ENCODE measurements around the gene TSPEAR.

DNA sequence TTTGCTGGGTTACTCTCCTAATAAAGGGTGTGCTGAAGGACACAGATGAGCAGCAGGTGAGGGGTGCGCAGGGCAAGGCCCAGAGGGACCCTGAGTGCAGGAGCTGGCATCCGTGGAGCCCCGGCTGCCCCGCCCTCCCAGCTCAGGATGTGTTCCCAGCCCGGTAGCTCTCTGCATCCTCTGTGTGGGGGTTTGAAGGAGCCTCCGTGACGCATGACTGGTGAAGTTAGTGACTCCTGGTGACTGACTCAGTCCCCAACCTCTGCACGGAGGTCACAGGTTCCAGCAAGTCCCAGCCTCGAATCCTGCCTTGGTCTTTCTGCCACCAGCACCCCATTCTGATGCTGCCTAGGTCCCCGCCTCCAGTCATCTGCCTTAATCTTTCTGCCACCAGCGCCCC is 21.6 kb upstream of the TSPEAR start:
- TF ChIP-seq, protein P1, sequence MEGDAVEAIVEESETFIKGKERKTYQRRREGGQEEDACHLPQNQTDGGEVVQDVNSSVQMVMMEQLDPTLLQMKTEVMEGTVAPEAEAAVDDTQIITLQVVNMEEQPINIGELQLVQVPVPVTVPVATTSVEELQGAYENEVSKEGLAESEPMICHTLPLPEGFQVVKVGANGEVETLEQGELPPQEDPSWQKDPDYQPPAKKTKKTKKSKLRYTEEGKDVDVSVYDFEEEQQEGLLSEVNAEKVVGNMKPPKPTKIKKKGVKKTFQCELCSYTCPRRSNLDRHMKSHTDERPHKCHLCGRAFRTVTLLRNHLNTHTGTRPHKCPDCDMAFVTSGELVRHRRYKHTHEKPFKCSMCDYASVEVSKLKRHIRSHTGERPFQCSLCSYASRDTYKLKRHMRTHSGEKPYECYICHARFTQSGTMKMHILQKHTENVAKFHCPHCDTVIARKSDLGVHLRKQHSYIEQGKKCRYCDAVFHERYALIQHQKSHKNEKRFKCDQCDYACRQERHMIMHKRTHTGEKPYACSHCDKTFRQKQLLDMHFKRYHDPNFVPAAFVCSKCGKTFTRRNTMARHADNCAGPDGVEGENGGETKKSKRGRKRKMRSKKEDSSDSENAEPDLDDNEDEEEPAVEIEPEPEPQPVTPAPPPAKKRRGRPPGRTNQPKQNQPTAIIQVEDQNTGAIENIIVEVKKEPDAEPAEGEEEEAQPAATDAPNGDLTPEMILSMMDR (IDR thresholded peaks at IDR 0.05) = no peak
- TF ChIP-seq ZBTB21 (CRISPR knock-in tag; IDR thresholded peaks at IDR 0.05; ENCODE audit: borderline replicate concordance) = no peak
- TF ChIP-seq SMAD3 (CRISPR knock-in tag; IDR thresholded peaks at IDR 0.05; ENCODE audit: borderline replicate concordance) = no peak
